Measurements from ENCODE around the gene SMARCA2. TPM values are rescaled to one million over a fixed set of nuclear protein-coding genes. Genes with fewer than 3 reads are reported as not detected.
A peak's percentile ranks its signal among the peaks of the same experiment; 100 is the strongest.

The SMARCA2 gene
- polyA plus RNA-seq, 1 donor from 2014 or later, result 150 TPM

- no peaks in the 10 kb centered on the region for H4K20me1 ChIP-seq (ENCODE audit: insufficient read depth)
- H3K9me2 ChIP-seq (ENCODE audit: insufficient read depth, low read length), result no peaks in the 10 kb centered on the region
- no peaks in the 10 kb centered on the region for H3K79me2 ChIP-seq (replicated peaks; ENCODE audit: insufficient read depth, low read length)
- H3K9me3 ChIP-seq (ENCODE audit: low read length), result no peaks in the 10 kb centered on the region
- H3K36me3 ChIP-seq (ENCODE audit: insufficient read depth, low read length), result no peaks in the 10 kb centered on the region
- no peak overlapping the region for H3K4me2 ChIP-seq (ENCODE audit: low read length)
- no peaks in the 10 kb centered on the region for H3F3A ChIP-seq (ENCODE audit: insufficient read depth, low read length, poor library complexity, severe bottlenecking)
- no peak overlapping the region for H3K27ac ChIP-seq (ENCODE audit: low read length)
- no peak for TF ChIP-seq MXI1 (conservative IDR thresholded peaks at IDR 0.05; ENCODE audit: poor library complexity, severe bottlenecking)
- TF ChIP-seq POLR2AphosphoS5 (IDR thresholded peaks at IDR 0.05), result no peak
- peak; percentile 15 for TF ChIP-seq SMC3 (conservative IDR thresholded peaks at IDR 0.05; ENCODE audit: poor library complexity)
- no peak for TF ChIP-seq EP300 (conservative IDR thresholded peaks at IDR 0.05; ENCODE audit: poor library complexity, severe bottlenecking)
- TF ChIP-seq EZH2 (IDR thresholded peaks at IDR 0.05; ENCODE audit: borderline replicate concordance, insufficient read depth, low read length, poor library complexity, severe bottlenecking), result no peak
- TF ChIP-seq RAD21 (conservative IDR thresholded peaks at IDR 0.05), result peak; percentile 50
- no peak overlapping the region for H3K4me3 ChIP-seq (ENCODE audit: low read length)
- no peaks in the 10 kb centered on the region for H3K27me3 ChIP-seq (ENCODE audit: insufficient read depth, low read depth, low read length)
- no peak overlapping the region for H3K9ac ChIP-seq (ENCODE audit: low read length)
- no peak overlapping the region for H2AFZ ChIP-seq (ENCODE audit: low read depth, low read length)
Measured at GRCh38 chr9:2228132-2228531, 213.0 kb downstream of the SMARCA2 start.

GRCh38 chr9:2228641-2229040 is 213.5 kb downstream of the SMARCA2 start:
- H3K9me3 ChIP-seq (ENCODE audit: low read length), result no peaks in the 10 kb centered on the region
- H2AFZ ChIP-seq (ENCODE audit: low read depth, low read length), result no peak overlapping the region
- no peak overlapping the region for H3K27ac ChIP-seq (ENCODE audit: low read length)
- H3K9me2 ChIP-seq (ENCODE audit: insufficient read depth, low read length), result no peaks in the 10 kb centered on the region
- no peak overlapping the region for H3K4me2 ChIP-seq (ENCODE audit: low read length)
- no peaks in the 10 kb centered on the region for H3K79me2 ChIP-seq (replicated peaks; ENCODE audit: insufficient read depth, low read length)
- H3K36me3 ChIP-seq (ENCODE audit: insufficient read depth, low read length), result no peaks in the 10 kb centered on the region
- H3K4me3 ChIP-seq (ENCODE audit: low read length), result no peak overlapping the region
- no peaks in the 10 kb centered on the region for H3F3A ChIP-seq (ENCODE audit: insufficient read depth, low read length, poor library complexity, severe bottlenecking)
- H4K20me1 ChIP-seq (ENCODE audit: insufficient read depth), result no peaks in the 10 kb centered on the region
- no peaks in the 10 kb centered on the region for H3K27me3 ChIP-seq (ENCODE audit: insufficient read depth, low read depth, low read length)
- no peak for TF ChIP-seq EP300 (conservative IDR thresholded peaks at IDR 0.05; ENCODE audit: poor library complexity, severe bottlenecking)
- no peak for TF ChIP-seq RAD21 (conservative IDR thresholded peaks at IDR 0.05)
- TF ChIP-seq TAF1 (IDR thresholded peaks at IDR 0.05; ENCODE audit: low read depth), result no peak
- TF ChIP-seq SMC3 (conservative IDR thresholded peaks at IDR 0.05; ENCODE audit: poor library complexity), result no peak
- TF ChIP-seq POLR2AphosphoS5 (IDR thresholded peaks at IDR 0.05), result no peak
- no peak for TF ChIP-seq EZH2 (IDR thresholded peaks at IDR 0.05; ENCODE audit: borderline replicate concordance, insufficient read depth, low read length, poor library complexity, severe bottlenecking)
- TF ChIP-seq CTCF (IDR thresholded peaks at IDR 0.05; ENCODE audit: poor library complexity, severe bottlenecking), result no peak
- no peak for TF ChIP-seq REST (IDR thresholded peaks at IDR 0.05; ENCODE audit: borderline replicate concordance)
- no peak for TF ChIP-seq MXI1 (conservative IDR thresholded peaks at IDR 0.05; ENCODE audit: poor library complexity, severe bottlenecking)
- no peak overlapping the region for H3K9ac ChIP-seq (ENCODE audit: low read length)
